Prostate gland (tissue), 2 donors: ENCODE results near the gene ZNF385B.

ENCODE experiments used
- POLR2AphosphoS5 ChIP-seq: sonication (generic); formaldehyde crosslinking; IDR thresholded peaks from one replicate; pipeline ENCODE4 v1.6.1; 2017; ENCODE audit warnings: antibody characterized with exemption
- TF ChIP-seq, protein P1 (sequence below), 4 experiments: fragments of 200-600 bp in 2 of 4; fragments of 450-650 bp in 2 of 4; sonication (generic) in 2 of 4; IDR thresholded peaks; 1 replicate in 3 of 4; 2 replicates in 1 of 4; pipeline ENCODE4 v1.5.1; 2016 to 2019; ENCODE audit warnings: antibody characterized with exemption in 4 of 4, mild to moderate bottlenecking in 2 of 4, moderate library complexity in 2 of 4

- TF ChIP-seq POLR2AphosphoS5: no peak
- TF ChIP-seq, protein P1, sequence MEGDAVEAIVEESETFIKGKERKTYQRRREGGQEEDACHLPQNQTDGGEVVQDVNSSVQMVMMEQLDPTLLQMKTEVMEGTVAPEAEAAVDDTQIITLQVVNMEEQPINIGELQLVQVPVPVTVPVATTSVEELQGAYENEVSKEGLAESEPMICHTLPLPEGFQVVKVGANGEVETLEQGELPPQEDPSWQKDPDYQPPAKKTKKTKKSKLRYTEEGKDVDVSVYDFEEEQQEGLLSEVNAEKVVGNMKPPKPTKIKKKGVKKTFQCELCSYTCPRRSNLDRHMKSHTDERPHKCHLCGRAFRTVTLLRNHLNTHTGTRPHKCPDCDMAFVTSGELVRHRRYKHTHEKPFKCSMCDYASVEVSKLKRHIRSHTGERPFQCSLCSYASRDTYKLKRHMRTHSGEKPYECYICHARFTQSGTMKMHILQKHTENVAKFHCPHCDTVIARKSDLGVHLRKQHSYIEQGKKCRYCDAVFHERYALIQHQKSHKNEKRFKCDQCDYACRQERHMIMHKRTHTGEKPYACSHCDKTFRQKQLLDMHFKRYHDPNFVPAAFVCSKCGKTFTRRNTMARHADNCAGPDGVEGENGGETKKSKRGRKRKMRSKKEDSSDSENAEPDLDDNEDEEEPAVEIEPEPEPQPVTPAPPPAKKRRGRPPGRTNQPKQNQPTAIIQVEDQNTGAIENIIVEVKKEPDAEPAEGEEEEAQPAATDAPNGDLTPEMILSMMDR (IDR thresholded peaks at IDR 0.05): no peak
Measured at GRCh38 chr2:179512281-179513035, 349.0 kb downstream of the ZNF385B start.
